B cell (primary cell): ENCODE results near the gene TSPO2. TPM values are rescaled to one million over a fixed set of nuclear protein-coding genes. Genes with fewer than 3 reads are reported as not detected.

Experiments
- ATAC-seq: fragments of 200-7000 bp; cut with Tn5 transposase; one replicate; pipeline ENCODE4 v1.10.0; 2021; ENCODE audit warnings: low read depth, mild to moderate bottlenecking, moderate number of reproducible peaks, moderate library complexity
- CTCF ChIA-PET: fragments of 350-600 bp; sonication (Branson Sonifier 250); formaldehyde crosslinking; loops from one replicate; lab custom pipeline; 2021; ENCODE audit warnings: antibody characterized with exemption, inconsistent platforms; lab: Charles Lee
- POLR2A ChIA-PET: fragments of 350-600 bp; sonication (Branson Sonifier 250); formaldehyde crosslinking; loops from one replicate; lab custom pipeline; 2021; ENCODE audit warnings: antibody characterized with exemption; lab: Charles Lee
- DNase-seq: peaks from one replicate; pipeline ENCODE4 v3.0.0; 2013
- H2AFZ ChIP-seq: 2 replicates; pipeline ENCODE4 v1.6.1; 2012; ENCODE audit warnings: mild to moderate bottlenecking, low read depth, low read length; ENCODE audit not compliant: insufficient read depth, poor library complexity, severe bottlenecking
- H3K27ac ChIP-seq, 2 donors: 1 replicate in 1 of 2; 2 replicates in 1 of 2; pipeline ENCODE4 v1.5.1; 2012 to 2013; ENCODE audit warnings: low read length in 2 of 2, mild to moderate bottlenecking in 2 of 2, moderate library complexity in 1 of 2
- H3K27me3 ChIP-seq, 4 experiments: fragments of 200-600 bp in 1 of 4; sonication (generic) in 1 of 4; replicated peaks in 1 of 4; 1 replicate in 2 of 4; 2 replicates in 2 of 4; pipeline versions ENCODE4 v1.6.1 to v1.7.0; 2013 to 2016; ENCODE audit warnings: low read length in 3 of 4, mild to moderate bottlenecking in 2 of 4, mixed read lengths in 1 of 4, moderate library complexity in 1 of 4; ENCODE audit not compliant: insufficient read depth in 4 of 4, control insufficient read depth in 3 of 4; ENCODE audit errors: control extremely low read depth in 1 of 4
- H3K36me3 ChIP-seq, 2 experiments: replicated peaks in 1 of 2; 1 replicate in 1 of 2; 2 replicates in 1 of 2; pipeline versions ENCODE4 v1.6.1 to v1.7.1; 2013; ENCODE audit warnings: low read length in 1 of 2; ENCODE audit not compliant: insufficient read depth in 2 of 2, control insufficient read depth in 1 of 2; ENCODE audit errors: control extremely low read depth in 1 of 2, extremely low read depth in 1 of 2
- H3K4me1 ChIP-seq, 2 donors: fragments of 200-600 bp in 1 of 2; sonication (generic) in 1 of 2; 1 replicate in 1 of 2; 2 replicates in 1 of 2; pipeline versions ENCODE4 v1.5.1 to v1.6.1; 2013 to 2017; ENCODE audit warnings: low read length in 2 of 2; ENCODE audit not compliant: control insufficient read depth in 2 of 2, insufficient read depth in 2 of 2
- H3K4me2 ChIP-seq: replicated peaks from 2 replicates; pipeline ENCODE3; 2012; ENCODE audit warnings: mild to moderate bottlenecking, low read depth, low read length; ENCODE audit not compliant: poor library complexity, severe bottlenecking
- H3K4me3 ChIP-seq, 5 experiments: fragments of 200-600 bp in 1 of 5; sonication (generic) in 1 of 5; 1 replicate in 3 of 5; 2 replicates in 2 of 5; pipeline versions ENCODE4 v1.5.1 to v1.7.0; 2011 to 2016; ENCODE audit warnings: low read length in 4 of 5, mild to moderate bottlenecking in 4 of 5, low read depth in 2 of 5, control low read depth in 1 of 5, moderate library complexity in 1 of 5; ENCODE audit not compliant: insufficient read depth in 1 of 5; ENCODE audit errors: control extremely low read depth in 1 of 5, extremely low read depth in 1 of 5
- H3K79me2 ChIP-seq: fragments of 200-600 bp; sonication (generic); one replicate; pipeline ENCODE4 v1.6.0; 2016; ENCODE audit warnings: low read length; ENCODE audit not compliant: control insufficient read depth, insufficient read depth
- H3K9ac ChIP-seq: fragments of 200-600 bp; sonication (generic); 2 replicates; pipeline ENCODE4 v1.6.1; 2017; ENCODE audit warnings: mild to moderate bottlenecking, low read length, moderate library complexity
- H3K9me3 ChIP-seq, 3 donors: one replicate each; pipeline versions ENCODE4 v1.6.1 to v1.7.1; 2013; ENCODE audit warnings: low read length in 2 of 3; ENCODE audit not compliant: control insufficient read depth in 2 of 3, insufficient read depth in 1 of 3; ENCODE audit errors: control extremely low read depth in 1 of 3
- H4K20me1 ChIP-seq: 2 replicates; pipeline ENCODE4 v1.6.0; 2012; ENCODE audit warnings: mild to moderate bottlenecking, low read length; ENCODE audit not compliant: insufficient read depth, control insufficient read depth, poor library complexity, severe bottlenecking
- H3K27ac Mint-ChIP-seq: one replicate; pipeline ENCODE4 v1.8.0; 2021; ENCODE audit warnings: mixed read lengths
- H3K27me3 Mint-ChIP-seq: one replicate; pipeline ENCODE4 v1.8.0; 2021; ENCODE audit warnings: mixed read lengths
- H3K4me1 Mint-ChIP-seq: one replicate; pipeline ENCODE4 v1.8.0; 2021; ENCODE audit warnings: mixed read lengths
- H3K4me3 Mint-ChIP-seq: one replicate; pipeline ENCODE4 v1.8.0; 2021; ENCODE audit warnings: mixed read lengths
- H3K9me3 Mint-ChIP-seq: one replicate; pipeline ENCODE4 v1.8.0; 2022; ENCODE audit warnings: mixed read lengths; ENCODE audit not compliant: insufficient read depth
- CTCF ChIP-seq: fragments of 200-600 bp; IDR thresholded peaks from one replicate; pipeline ENCODE4 v1.8.0; 2022; ENCODE audit warnings: antibody characterized with exemption, mild to moderate bottlenecking
- EZH2 ChIP-seq: IDR thresholded peaks from 2 replicates; pipeline ENCODE4 v1.6.1; 2012; ENCODE audit warnings: borderline replicate concordance, low read depth, mild to moderate bottlenecking, moderate library complexity, low read length; ENCODE audit not compliant: insufficient read depth, poor library complexity, severe bottlenecking
- WGBS: methylation state at CpG from one replicate; pipeline ENCODE4 v1.1.5; 2013; ENCODE audit warnings: missing lambda C conversion rate; ENCODE audit not compliant: insufficient coverage; 5-methylcytosine and 5-hydroxymethylcytosine counted together
- intact Hi-C: fragments of 100-400 bp; cut with micrococcal nuclease; formaldehyde crosslinking; loops from one replicate; pipeline ENCODE4 v1.10.0; 2022
- polyA plus RNA-seq: library from polyadenylated mRNA; depleted of rRNA; stranded (reverse); fragments of >200 nt; gene quantifications from 2 replicates; pipeline ENCODE4 v1.2.3, GENCODE V29; 2012
- total RNA-seq, 2 donors: library from RNA; stranded (reverse); fragments of 120-200 nt in 1 of 2; gene quantifications; 1 replicate in 1 of 2; 2 replicates in 1 of 2; pipeline versions ENCODE4 v1.2.3 to v1.2.4, GENCODE V29; 2013 to 2022

The TSPO2 gene
- total and polyA plus RNA-seq, 2 donors (not counting 1 experiment from before 2014, with no cell fraction given) = not detected

DNA sequence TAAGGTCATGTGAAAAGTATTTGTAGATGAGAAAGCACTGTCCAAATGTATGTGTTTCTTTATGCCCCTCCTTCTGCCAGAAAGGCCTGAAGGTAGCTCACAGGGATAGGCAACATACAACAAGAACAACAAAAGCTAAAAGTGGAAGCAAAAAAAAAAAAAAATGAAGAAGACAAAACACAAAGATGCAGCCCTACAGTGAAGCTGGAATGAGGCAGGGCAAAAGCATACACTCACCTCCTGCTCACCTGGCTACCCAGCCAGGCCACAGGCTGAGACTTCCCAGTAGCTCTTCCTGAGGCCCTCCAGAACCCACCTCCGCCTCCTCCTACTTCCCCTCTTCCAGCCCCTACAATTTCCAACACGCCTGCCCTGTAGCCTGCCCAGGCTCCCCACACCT lies 5.7 kb upstream of the TSPO2 start:
- POLR2A ChIA-PET = no interaction called here
- no peaks in the 10 kb centered on the region for H3K4me1 Mint-ChIP-seq
- CTCF ChIA-PET = interaction anchor here (1.0 to 3.0 kb wide), 6 partner anchors 9 to 283 kb away, joined by 3 to 23 read pairs (median 5); no protein-coding TSS in a partner anchor

More for the DNA sequence above, 5.7 kb upstream of the TSPO2 start:
- no peak overlapping the region for H3K9ac ChIP-seq
- no peak for DNase-seq
- H4K20me1 ChIP-seq = no peaks in the 10 kb centered on the region
- intact Hi-C loops = no loop called here
- no peak overlapping the region for H3K27ac Mint-ChIP-seq
- H3K79me2 ChIP-seq = no peaks in the 10 kb centered on the region
- no peak overlapping the region for H2AFZ ChIP-seq
- WGBS = 92% methylated on average over 2 of the region's 2 CpGs
- ATAC-seq = no peak
- H3K4me3 ChIP-seq = no peak overlapping the region
- H3K4me2 ChIP-seq = no peak overlapping the region
- H3K9me3 Mint-ChIP-seq = no peaks in the 10 kb centered on the region
- no peaks in the 10 kb centered on the region for H3K27me3 Mint-ChIP-seq
- H3K4me3 Mint-ChIP-seq = no peak overlapping the region
- H3K27me3 ChIP-seq = no peaks in the 10 kb centered on the region
- H3K9me3 ChIP-seq = no peaks in the 10 kb centered on the region
- TF ChIP-seq EZH2 = no peak
- no peak for TF ChIP-seq CTCF
- no peaks in the 10 kb centered on the region for H3K4me1 ChIP-seq
- H3K36me3 ChIP-seq = no peaks in the 10 kb centered on the region
- no peak overlapping the region for H3K27ac ChIP-seq
